Neutrophil (primary cell): Measurements from ENCODE around the gene CEP76.
A peak's percentile ranks its signal among the peaks of the same experiment; 100 is the strongest.

ENCODE experiments used
- H3K27ac ChIP-seq: fragments of 200-600 bp; sonication (generic); 2 replicates; pipeline ENCODE4 v1.5.1; 2016; ENCODE audit warnings: mild to moderate bottlenecking, moderate library complexity
- H3K27me3 ChIP-seq: fragments of 200-600 bp; sonication (generic); 2 replicates; pipeline ENCODE4 v1.6.0; 2016; ENCODE audit warnings: mild to moderate bottlenecking
- H3K36me3 ChIP-seq: fragments of 200-600 bp; sonication (generic); 2 replicates; pipeline ENCODE4 v1.5.1; 2017
- H3K4me1 ChIP-seq, 2 experiments: fragments of 200-600 bp in 1 of 2; sonication (generic) in 1 of 2; 1 replicate in 1 of 2; 2 replicates in 1 of 2; pipeline versions ENCODE4 v1.5.1 to v1.6.1; 2013 to 2016; ENCODE audit warnings: low read depth in 1 of 2, low read length in 1 of 2, mild to moderate bottlenecking in 1 of 2, moderate library complexity in 1 of 2; ENCODE audit not compliant: control insufficient read depth in 1 of 2, insufficient read depth in 1 of 2
- H3K4me3 ChIP-seq, 2 experiments: fragments of 200-600 bp in 1 of 2; sonication (generic) in 1 of 2; 1 replicate in 1 of 2; 2 replicates in 1 of 2; pipeline ENCODE4 v1.5.1; 2013 to 2016; ENCODE audit warnings: low read depth in 1 of 2, low read length in 1 of 2, mild to moderate bottlenecking in 1 of 2, moderate library complexity in 1 of 2
- H3K9me3 ChIP-seq: fragments of 200-600 bp; sonication (generic); 2 replicates; pipeline ENCODE4 v1.5.1; 2016
- TF ChIP-seq, protein P1 (sequence below): fragments of 200-600 bp; sonication (generic); IDR thresholded peaks from 2 replicates; pipeline ENCODE4 v1.5.1; 2016; ENCODE audit warnings: antibody characterized with exemption

The CEP76 gene

DNA sequence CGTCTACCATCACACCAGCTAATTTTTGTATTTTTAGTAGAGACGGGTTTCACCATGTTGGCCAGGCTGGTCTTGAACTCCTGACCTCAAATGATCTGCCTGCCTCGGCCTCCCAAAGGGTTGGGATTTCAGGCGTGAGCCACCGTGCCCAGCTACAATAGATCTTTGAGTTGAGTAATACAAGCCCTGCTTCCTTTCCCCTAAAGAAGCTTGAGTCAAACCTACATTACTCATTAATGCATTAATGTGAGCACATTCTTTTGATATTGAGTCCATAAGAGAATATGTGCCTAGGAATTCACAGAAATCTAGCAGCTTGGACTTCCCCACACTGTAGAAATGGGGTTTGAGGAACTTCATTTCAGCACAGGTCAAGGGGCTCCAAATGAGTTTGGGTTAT lies 39.9 kb upstream of the CEP76 start:
- Histone ChIP-seq H3K36me3 (no peaks in the 10 kb centered on the region), H3K27ac (no peak overlapping the region), H3K4me3 (no peak overlapping the region), H3K4me1 (no peaks in the 10 kb centered on the region), H3K9me3 (no peaks in the 10 kb centered on the region), H3K27me3 (no peaks in the 10 kb centered on the region)
- TF ChIP-seq, protein P1, sequence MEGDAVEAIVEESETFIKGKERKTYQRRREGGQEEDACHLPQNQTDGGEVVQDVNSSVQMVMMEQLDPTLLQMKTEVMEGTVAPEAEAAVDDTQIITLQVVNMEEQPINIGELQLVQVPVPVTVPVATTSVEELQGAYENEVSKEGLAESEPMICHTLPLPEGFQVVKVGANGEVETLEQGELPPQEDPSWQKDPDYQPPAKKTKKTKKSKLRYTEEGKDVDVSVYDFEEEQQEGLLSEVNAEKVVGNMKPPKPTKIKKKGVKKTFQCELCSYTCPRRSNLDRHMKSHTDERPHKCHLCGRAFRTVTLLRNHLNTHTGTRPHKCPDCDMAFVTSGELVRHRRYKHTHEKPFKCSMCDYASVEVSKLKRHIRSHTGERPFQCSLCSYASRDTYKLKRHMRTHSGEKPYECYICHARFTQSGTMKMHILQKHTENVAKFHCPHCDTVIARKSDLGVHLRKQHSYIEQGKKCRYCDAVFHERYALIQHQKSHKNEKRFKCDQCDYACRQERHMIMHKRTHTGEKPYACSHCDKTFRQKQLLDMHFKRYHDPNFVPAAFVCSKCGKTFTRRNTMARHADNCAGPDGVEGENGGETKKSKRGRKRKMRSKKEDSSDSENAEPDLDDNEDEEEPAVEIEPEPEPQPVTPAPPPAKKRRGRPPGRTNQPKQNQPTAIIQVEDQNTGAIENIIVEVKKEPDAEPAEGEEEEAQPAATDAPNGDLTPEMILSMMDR: no peak

DNA sequence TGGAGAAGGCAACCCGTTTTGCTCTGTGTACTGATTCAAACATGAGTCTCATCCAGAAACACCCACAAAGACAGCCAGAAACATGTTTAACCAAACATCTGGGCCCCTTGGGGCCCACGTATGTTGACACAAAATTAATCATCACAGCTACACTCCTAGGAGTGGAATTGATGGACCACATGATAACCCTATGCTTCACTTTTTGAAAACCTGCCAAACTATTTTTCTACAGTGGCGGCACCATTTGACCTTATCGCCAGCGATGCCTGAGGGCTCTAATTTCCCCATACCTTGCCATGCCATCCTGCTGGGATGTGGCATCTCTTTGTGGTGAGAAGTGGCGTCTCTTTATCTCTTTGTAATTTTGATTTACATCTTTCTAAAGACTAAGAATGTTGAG lies 38.8 kb upstream of the CEP76 start:
- TF ChIP-seq, protein P1: no peak
- Histone ChIP-seq H3K4me1 (no peaks in the 10 kb centered on the region), H3K4me3 (no peak overlapping the region), H3K27ac (no peak overlapping the region), H3K27me3 (no peaks in the 10 kb centered on the region), H3K9me3 (no peaks in the 10 kb centered on the region), H3K36me3 (no peaks in the 10 kb centered on the region)

DNA sequence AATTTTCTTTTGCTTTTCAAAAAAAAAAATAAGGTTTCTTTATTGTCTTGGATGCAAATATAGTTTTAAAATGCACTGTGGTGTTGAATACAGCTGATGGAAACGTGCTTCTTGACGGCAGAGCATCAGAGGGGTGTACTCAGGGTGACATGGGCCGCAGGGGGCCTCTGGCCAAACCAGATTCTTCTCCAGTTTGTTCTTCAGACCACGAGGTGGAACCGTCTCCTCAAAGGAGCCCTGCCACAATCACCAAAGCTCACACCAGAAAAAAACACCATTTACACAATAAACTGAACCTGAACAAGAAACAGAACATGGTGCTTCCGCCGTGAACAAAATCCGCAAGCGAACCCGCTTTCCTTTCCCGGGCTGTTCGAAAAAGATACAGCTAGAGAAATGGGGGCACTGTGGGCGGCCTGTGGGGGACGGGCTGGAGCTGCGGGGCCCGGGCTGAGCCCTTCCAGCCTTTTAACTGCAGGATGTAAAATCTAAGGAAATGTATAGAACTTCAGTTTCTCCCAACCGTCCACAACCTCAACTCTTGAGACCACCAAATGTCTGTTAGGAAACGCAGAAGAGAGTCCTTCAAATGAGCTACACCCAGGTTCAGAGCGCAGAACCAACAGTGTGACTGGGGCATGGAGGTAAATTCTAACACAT lies 34.9 kb upstream of the CEP76 start:
- Histone ChIP-seq H3K27me3 (no peaks in the 10 kb centered on the region), H3K9me3 (no peaks in the 10 kb centered on the region), H3K4me1 (no peaks in the 10 kb centered on the region), H3K27ac (no peak overlapping the region), H3K4me3 (no peak overlapping the region), H3K36me3 (no peaks in the 10 kb centered on the region)
- TF ChIP-seq, protein P1: no peak

DNA sequence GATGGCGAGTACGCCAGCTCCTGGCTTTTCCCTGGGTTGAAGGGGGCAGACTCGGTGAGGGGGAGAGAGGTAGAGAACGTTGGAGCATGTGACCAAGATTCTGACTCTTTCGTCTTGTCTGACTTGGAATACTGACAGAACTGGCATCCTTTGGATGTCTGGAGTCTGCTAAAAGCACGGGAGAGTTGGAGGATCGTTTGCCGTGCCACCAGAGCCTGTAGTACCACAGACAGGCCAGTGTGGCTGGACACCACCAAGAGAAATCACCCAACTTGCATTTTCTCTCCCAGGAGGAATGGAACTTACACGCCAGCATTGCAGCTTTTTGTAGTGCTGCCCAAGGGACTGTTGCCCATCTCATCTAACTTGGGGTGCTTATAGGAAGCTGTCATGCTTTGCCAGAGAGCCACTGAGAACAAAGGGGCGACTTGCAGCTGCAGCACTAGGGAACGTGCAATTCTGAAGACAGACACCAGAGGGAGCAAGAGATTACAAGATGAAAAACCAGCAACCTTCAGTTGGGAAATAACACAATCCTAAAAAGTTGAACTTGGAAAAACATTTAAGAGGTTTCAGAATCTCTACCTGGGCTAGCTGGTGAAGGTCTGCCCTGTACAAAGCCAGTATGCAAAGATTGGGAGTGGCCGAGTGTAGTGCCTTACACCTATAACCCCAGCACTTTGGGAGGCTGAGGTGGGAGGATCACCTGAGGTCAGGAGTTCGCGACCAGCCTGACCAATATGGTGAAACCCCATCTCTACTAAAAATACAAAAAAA lies 24.4 kb upstream of the CEP76 start:
- Histone ChIP-seq H3K27ac (no peak overlapping the region), H3K4me3 (no peak overlapping the region)
- TF ChIP-seq, protein P1: peak; percentile 90

DNA sequence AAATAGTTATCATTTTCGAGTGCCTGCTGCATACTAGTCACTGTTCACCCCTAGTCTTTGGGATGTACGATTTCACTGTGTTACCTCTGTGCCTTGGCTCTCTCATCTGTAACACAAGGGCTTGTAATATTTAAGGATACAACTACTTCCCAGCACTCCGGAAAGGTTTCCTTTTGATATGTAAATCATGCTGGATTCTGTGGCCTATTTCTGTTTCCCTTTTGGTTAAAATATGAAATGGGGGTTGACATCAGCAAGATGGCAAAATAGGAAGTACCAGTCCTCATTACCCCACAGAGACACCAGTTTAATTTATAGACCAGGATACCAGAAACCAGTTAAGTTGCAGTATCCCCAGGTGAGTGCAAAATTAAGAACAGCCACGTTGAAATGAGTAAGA lies 23.8 kb upstream of the CEP76 start:
- H3K27ac ChIP-seq: peak overlapping the region; percentile 19
- H3K4me3 ChIP-seq: no peak overlapping the region
- H3K27me3 ChIP-seq: no peaks in the 10 kb centered on the region
- H3K4me1 ChIP-seq: peaks cover 0 to 8% of the 10 kb centered on the region in 2 experiments
- H3K9me3 ChIP-seq: no peaks in the 10 kb centered on the region
- peaks cover 36% of the 10 kb centered on the region for H3K36me3 ChIP-seq
- TF ChIP-seq, protein P1: no peak

More for the DNA sequence above, 24.4 kb upstream of the CEP76 start:
- Histone ChIP-seq H3K9me3 (no peaks in the 10 kb centered on the region), H3K4me1 (peaks cover 0 to 8% of the 10 kb centered on the region in 2 experiments), H3K36me3 (peaks cover 36% of the 10 kb centered on the region), H3K27me3 (no peaks in the 10 kb centered on the region)
